Measurements from ENCODE around the gene TOMM34. TPM values are rescaled to one million over a fixed set of nuclear protein-coding genes. Genes with fewer than 3 reads are reported as not detected.

The TOMM34 gene
- total RNA-seq, 1 experiment from 2014 or later, result 43.5 TPM

GRCh38 chr20:44901974-44902373, 58.2 kb downstream of the TOMM34 start:
- H3K4me1 ChIP-seq, result no peaks in the 10 kb centered on the region
- H3K36me3 ChIP-seq, result peaks cover 53% of the 10 kb centered on the region
- no peak overlapping the region for H3K4me3 ChIP-seq
- DNase-seq, result no peak
- no peak overlapping the region for H3K27ac ChIP-seq
- no peaks in the 10 kb centered on the region for H3K9me3 ChIP-seq (replicated peaks)
- no peaks in the 10 kb centered on the region for H3K27me3 ChIP-seq

- H3K4me3 ChIP-seq, result no peak overlapping the region
- no peak for DNase-seq
- no peak overlapping the region for H3K27ac ChIP-seq
- H3K36me3 ChIP-seq, result peaks cover 43% of the 10 kb centered on the region
- H3K27me3 ChIP-seq, result no peaks in the 10 kb centered on the region
- no peaks in the 10 kb centered on the region for H3K9me3 ChIP-seq (replicated peaks)
- no peaks in the 10 kb centered on the region for H3K4me1 ChIP-seq
These were observed 59.9 kb downstream of the TOMM34 start for GRCh38 chr20:44900231-44900854.

- Histone ChIP-seq H3K27ac (no peak overlapping the region), H3K4me1 (no peaks in the 10 kb centered on the region), H3K9me3 (replicated peaks) (no peaks in the 10 kb centered on the region), H3K27me3 (no peaks in the 10 kb centered on the region), H3K4me3 (no peak overlapping the region), H3K36me3 (peaks cover 24% of the 10 kb centered on the region; the same call in 1 of the 2 replicates)
- DNase-seq, result no peak
These were observed 63.1 kb downstream of the TOMM34 start for GRCh38 chr20:44897133-44897532.

- no peaks in the 10 kb centered on the region for H3K4me1 ChIP-seq
- H3K27me3 ChIP-seq, result no peaks in the 10 kb centered on the region
- no peak overlapping the region for H3K4me3 ChIP-seq
- DNase-seq, result no peak
- H3K27ac ChIP-seq, result no peak overlapping the region
- H3K36me3 ChIP-seq, result peaks cover 23% of the 10 kb centered on the region; the same call in 1 of the 2 replicates
- H3K9me3 ChIP-seq (replicated peaks), result no peaks in the 10 kb centered on the region
These were observed 63.6 kb downstream of the TOMM34 start for GRCh38 chr20:44896583-44896982.

GRCh38 chr20:44894959-44895358, 65.2 kb downstream of the TOMM34 start:
- H3K36me3 ChIP-seq, result peaks cover 28% of the 10 kb centered on the region
- no peaks in the 10 kb centered on the region for H3K27me3 ChIP-seq
- no peak overlapping the region for H3K4me3 ChIP-seq
- DNase-seq, result no peak
- H3K9me3 ChIP-seq (replicated peaks), result no peaks in the 10 kb centered on the region
- no peaks in the 10 kb centered on the region for H3K4me1 ChIP-seq
- H3K27ac ChIP-seq, result no peak overlapping the region

Other genes with a start within 250 kb of the TOMM34 start
- not detected in 2 replicates for gene CCN5, start 245.0 kb downstream of the TOMM34 start, total RNA-seq (2014; rRNA removed; shearing (Covaris generic))
- gene KCNK15, start 214.5 kb downstream of the TOMM34 start, total RNA-seq (2014; rRNA removed; shearing (Covaris generic)), result not detected in 2 replicates
- not detected in 2 replicates for gene RIMS4, start 149.9 kb downstream of the TOMM34 start, total RNA-seq (2014; rRNA removed; shearing (Covaris generic))
- 144 and 151 TPM in 2 replicates for gene YWHAB, start 74.7 kb downstream of the TOMM34 start, total RNA-seq (2014; rRNA removed; shearing (Covaris generic))
- 9.3 and 15.9 TPM in 2 replicates for gene PABPC1L, start 50.3 kb downstream of the TOMM34 start, total RNA-seq (2014; rRNA removed; shearing (Covaris generic))
- 43.2 and 49.2 TPM in 2 replicates for gene STK4, start 6.1 kb upstream of the TOMM34 start, total RNA-seq (2014; rRNA removed; shearing (Covaris generic))
- gene KCNS1, start 140.7 kb upstream of the TOMM34 start, total RNA-seq (2014; rRNA removed; shearing (Covaris generic)), result not detected in 2 replicates
- gene WFDC5, start 154.8 kb upstream of the TOMM34 start, total RNA-seq (2014; rRNA removed; shearing (Covaris generic)), result not detected in 2 replicates
- not detected in 2 replicates for gene WFDC12, start 164.1 kb upstream of the TOMM34 start, total RNA-seq (2014; rRNA removed; shearing (Covaris generic))
- gene PI3, start 214.5 kb upstream of the TOMM34 start, total RNA-seq (2014; rRNA removed; shearing (Covaris generic)), result not detected in 2 replicates
- gene SEMG1, start 246.6 kb upstream of the TOMM34 start, total RNA-seq (2014; rRNA removed; shearing (Covaris generic)), result not detected in 2 replicates